Activated T-helper 1 cell treated with anti-CD3 and anti-CD28 coated beads, Interleukin-12 subunit alpha, Interleukin-12 subunit beta, Interleukin-2, Interleukin-4 antibody, amounts not matched to agents 30 ng/mL and 10 ng/mL and 1 ng/mL, durations not matched to agents 14 hours and 24 hours and 36 hours (primary cell): ENCODE results near the gene ACCS. TPM values are rescaled to one million over a fixed set of nuclear protein-coding genes. Genes with fewer than 3 reads are reported as not detected.

Experiments
- total RNA-seq: library from RNA; stranded (reverse); gene quantifications from 2 replicates; pipeline ENCODE4 v1.2.3, GENCODE V29; 2022

ACCS gene
- total RNA-seq, 1 donor from 2014 or later: 18.1 TPM

Other genes with a start within 250 kb of the ACCS start
- gene ALKBH3, start 185.4 kb upstream of the ACCS start, total RNA-seq: 32.7 and 38.1 TPM in 2 replicates
- 3.0 and 3.7 TPM in 2 replicates for gene C11orf96, start 123.6 kb upstream of the ACCS start, total RNA-seq
- gene ACCSL, start 18.3 kb upstream of the ACCS start, total RNA-seq: not detected in 2 replicates
- 31.0 and 35.6 TPM in 2 replicates for gene EXT2, start 29.4 kb downstream of the ACCS start, total RNA-seq
- gene ALX4, start 243.9 kb downstream of the ACCS start, total RNA-seq: not detected in 2 replicates